Stimulated activated CD4-positive, alpha-beta T cell treated with anti-CD3 and anti-CD28 coated beads, Interleukin-4, amount 100 ng/mL, for 1 hour (primary cell): ENCODE results near the gene GALNTL6.
"Not testable (repeated sequence)": the region's sequence is repeated elsewhere in the genome, so short reads cannot be mapped to it uniquely, and the experiment has no call there.

Experiments
- DNase-seq: peaks from one replicate; pipeline ENCODE4 v3.0.0-alpha.2; 2020

The GALNTL6 gene

GRCh38 chr4:172772781-172773180 lies 959.6 kb downstream of the GALNTL6 start:
- DNase-seq: no peak

- DNase-seq: no peak
Measured at GRCh38 chr4:172776203-172776861, 963.1 kb downstream of the GALNTL6 start.

- DNase-seq: no peak
Measured at GRCh38 chr4:172777729-172778431, 964.7 kb downstream of the GALNTL6 start.

DNA sequence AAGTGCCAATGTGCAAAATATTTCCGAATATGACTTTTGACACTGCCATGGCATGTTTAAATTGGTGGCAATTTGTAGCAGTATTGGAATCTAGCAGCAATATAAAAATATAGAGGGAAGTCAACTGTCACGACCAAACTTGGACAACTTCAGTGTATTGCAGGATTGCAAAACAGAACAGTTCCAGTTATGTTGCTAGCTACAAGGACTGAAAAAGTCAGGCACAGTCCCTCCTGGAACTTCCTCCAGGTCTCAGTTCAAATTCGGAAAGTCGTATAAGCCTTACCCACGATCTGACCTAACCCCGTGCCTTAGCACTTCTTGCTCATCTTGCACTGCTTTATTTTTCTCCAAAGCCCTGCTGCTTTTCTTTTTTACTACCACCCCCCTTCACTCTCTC lies 965.4 kb downstream of the GALNTL6 start:
- DNase-seq: no peak

DNA sequence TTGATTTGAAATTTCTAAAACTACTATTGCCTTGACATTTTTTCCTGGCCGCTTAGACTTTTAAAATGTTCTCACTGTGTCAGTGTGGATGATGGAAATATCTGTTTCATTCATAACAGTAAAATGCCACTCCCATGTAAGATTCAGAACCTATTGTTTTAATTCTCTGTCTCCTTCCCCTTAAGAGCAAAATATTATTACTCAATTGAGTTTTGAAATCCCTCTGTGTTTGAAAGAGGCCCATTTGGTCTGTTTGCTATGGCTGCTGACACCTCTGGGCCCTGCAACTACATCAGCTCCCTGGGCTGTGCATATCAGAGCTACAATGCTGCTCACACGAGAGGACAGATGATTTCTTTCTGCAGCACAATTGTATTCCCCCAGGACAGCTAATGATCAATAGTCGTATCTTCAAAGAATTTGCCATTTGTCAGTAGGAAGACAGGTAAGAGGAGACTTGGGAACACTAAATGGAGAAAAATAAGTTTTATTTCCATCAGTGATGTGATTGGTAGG lies 967.4 kb downstream of the GALNTL6 start:
- DNase-seq: no peak

GRCh38 chr4:172785613-172786012 lies 972.4 kb downstream of the GALNTL6 start:
- no peak for DNase-seq

DNA sequence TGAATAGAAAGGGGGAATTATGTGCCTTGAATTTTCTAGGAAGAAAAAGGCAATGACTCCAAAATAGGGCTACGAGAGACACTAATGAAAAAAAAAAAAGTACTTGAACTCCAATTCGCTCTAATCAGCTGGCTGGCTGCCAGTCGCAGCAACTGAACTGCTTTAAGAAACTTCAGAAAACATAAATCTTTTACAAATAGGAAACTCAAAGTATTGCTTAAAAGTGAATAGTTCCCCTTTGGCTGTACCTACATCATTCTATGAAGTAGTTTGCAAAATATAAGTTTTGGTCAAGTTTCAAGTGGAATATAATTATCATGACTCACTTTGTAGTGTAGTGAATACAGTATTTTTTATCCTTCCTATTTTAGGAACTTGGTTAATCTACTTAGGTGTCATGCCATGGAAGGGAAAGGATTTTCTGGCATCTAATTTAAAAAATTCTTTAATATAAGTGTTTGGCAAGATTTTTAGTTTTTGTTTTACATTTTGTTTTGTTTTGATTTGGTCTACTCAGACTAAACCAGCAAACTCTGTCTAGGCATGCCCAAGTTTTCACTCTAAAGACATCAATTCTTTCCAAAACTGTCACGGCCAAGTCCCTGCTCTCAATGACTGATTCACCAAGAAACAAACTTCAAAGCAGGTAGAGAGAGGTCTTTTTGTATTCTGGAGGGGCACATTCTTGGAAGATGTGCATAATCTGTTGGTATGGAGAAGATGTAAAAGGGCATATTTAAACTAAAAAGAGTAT lies 973.0 kb downstream of the GALNTL6 start:
- no peak for DNase-seq

GRCh38 chr4:172787111-172787510 lies 973.9 kb downstream of the GALNTL6 start:
- DNase-seq: no peak

GRCh38 chr4:172791841-172792240 lies 978.6 kb downstream of the GALNTL6 start:
- no peak for DNase-seq

GRCh38 chr4:172793565-172794306 lies 980.5 kb downstream of the GALNTL6 start:
- DNase-seq: no peak

DNA sequence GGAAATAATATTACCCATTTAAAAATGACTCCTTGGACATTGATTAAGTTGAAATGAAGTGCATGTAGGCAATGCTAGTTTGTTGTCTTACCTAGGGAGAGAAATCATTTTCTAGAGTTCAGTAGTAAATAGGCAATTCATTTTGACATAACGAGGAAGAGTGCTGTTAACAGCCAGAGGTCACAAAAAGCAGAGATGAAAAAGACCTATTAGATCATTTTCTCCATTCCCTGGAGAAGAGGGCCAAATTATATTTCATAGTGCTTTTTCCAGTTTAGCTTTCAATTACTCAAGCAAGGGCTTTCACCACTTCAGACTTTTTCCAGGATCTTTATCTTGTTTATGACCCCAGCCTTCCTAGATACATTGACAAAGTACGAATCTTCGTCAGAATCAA lies 981.1 kb downstream of the GALNTL6 start:
- DNase-seq: no peak

DNA sequence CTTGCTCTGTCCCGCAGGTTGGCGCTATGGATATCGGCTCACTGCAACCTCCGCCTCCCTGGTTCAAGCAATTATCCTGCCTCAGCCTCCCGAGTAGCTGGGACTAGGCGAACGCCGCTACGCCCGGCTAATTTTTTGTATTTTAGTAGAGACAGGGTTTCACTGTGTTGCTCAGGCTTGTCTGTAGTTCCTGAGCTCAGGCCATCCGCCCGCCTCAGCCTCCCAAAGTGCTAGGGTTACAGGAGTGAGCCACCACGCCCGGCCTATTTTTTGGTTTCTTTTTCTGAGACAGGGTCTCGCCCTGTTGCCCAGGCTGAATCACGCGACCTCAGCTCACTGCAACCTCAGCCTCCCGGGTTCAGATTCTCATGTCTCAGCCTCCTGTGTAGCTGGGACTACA lies 984.1 kb downstream of the GALNTL6 start:
- DNase-seq: not testable (repeated sequence)

DNA sequence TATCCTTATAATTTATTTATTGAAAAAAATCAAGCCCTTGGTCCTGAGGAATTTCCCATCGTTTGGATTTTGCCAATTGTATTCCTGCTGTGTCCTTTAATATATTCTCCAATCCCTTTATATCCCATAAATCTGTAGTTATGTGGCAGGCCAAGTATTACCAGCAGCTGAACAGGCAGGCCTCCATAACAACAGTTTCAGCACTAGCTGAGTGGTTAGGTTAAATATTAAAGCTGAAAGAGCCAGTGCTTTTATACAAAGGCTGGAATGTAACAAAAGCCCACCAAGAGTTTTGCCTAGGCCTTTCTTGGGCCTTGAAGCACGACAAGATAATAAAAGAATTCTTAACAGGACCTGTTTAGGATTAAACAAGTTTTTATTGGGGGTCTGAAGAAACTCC lies 988.8 kb downstream of the GALNTL6 start:
- DNase-seq: no peak

GRCh38 chr4:172806841-172807240 lies 993.6 kb downstream of the GALNTL6 start:
- DNase-seq: no peak

DNA sequence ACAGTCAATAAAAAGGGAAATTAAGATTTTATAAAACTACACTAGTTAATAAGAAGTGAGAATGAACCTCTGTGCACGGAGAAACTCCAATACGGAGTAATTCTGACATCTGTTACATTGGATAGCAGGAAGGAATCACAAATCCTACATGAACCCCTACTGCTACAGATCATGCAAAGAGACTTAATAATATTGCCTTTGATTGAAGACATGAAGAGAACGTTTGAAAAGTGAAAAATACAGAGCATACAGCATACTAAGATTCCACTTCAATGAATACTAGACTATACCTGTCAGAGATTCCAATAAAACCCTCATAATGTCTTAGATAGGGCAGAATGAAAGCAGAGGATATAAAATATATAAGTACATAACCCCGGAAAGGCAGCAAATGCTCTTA lies 995.0 kb downstream of the GALNTL6 start:
- DNase-seq: no peak

GRCh38 chr4:172809319-172809718 lies 996.1 kb downstream of the GALNTL6 start:
- no peak for DNase-seq

DNA sequence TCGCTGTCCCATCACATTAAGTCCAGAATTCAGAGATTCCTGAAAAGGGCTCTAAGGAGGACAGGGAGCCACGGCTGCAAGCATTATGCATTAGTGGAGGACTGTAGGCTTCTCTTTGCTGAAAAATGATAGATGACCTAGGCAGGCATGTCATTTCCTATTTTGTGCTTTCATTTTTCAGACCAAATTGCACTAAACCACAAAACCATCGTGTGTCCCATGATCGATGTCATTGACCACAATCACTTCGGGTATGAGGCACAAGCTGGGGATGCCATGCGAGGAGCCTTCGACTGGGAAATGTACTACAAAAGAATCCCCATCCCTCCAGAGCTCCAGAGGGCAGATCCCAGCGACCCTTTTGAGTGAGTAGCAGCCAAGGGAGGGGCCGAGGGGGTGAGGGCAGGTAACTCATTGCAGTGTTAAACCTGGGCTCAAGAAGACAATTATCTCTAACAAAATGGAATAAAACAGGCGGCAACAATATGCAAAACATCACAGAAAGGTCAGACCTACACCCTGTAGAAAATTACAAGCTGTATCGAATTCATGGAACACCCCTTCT lies 1000.2 kb downstream of the GALNTL6 start:
- DNase-seq: no peak

DNA sequence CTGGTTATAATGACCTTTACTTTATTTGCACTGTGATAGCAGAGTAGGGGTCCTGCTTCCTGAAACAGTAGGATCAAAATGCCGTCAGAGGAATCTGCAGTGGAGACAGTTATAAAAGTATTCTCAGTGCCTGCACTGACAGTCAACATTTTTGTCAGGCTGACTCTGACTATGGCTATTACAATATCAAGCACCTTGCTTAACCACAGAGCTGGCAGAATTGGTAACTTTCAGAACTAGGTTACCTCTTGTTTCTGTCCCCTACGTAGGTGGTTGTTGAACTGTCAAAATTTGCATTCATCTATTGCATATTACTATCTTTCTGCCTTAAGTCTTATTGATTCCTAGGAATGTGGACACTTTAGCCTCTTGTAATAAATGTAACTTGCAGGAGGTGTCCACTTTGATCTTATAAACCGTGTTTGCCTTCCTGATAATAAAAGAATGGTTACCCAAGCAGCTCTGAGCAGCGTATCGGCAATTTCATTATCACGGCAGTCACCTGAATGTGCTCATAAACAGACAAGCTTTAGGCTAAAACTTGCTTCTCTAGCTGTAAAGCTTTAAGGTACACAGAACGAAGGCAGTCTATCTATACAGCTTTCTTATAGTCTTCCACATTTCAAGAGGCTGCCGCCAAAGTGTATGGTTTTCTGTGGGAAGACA lies 1002.4 kb downstream of the GALNTL6 start:
- no peak for DNase-seq

GRCh38 chr4:172818901-172819300 lies 1005.7 kb downstream of the GALNTL6 start:
- DNase-seq: no peak

GRCh38 chr4:172819353-172819752 lies 1006.1 kb downstream of the GALNTL6 start:
- no peak for DNase-seq

- no peak for DNase-seq
Measured at GRCh38 chr4:172822331-172822730, 1009.1 kb downstream of the GALNTL6 start.

GRCh38 chr4:172826346-172826745 lies 1013.1 kb downstream of the GALNTL6 start:
- no peak for DNase-seq
